HepG2 (cell line): Measurements from ENCODE around the gene SIN3A. TPM values are rescaled to one million over a fixed set of nuclear protein-coding genes. Genes with fewer than 3 reads are reported as not detected.

Source experiments
- ATF7-NPFF ChIP-seq: sonication (generic); formaldehyde crosslinking; IDR thresholded peaks from 2 replicates; pipeline ENCODE4 v1.8.1; 2023; ENCODE audit warnings: mild to moderate bottlenecking, low read depth, missing genetic modification reagents, moderate library complexity
- EZH2 ChIP-seq: conservative IDR thresholded peaks from 2 replicates; pipeline ENCODE4 v1.6.1; 2012; ENCODE audit warnings: mild to moderate bottlenecking, low read depth, low read length, moderate library complexity
- HIVEP1 ChIP-seq: sonication (generic); formaldehyde crosslinking; IDR thresholded peaks from 2 replicates; pipeline ENCODE4 v1.4.0; 2020; ENCODE audit warnings: mild to moderate bottlenecking, missing genetic modification reagents
- KAT8 ChIP-seq: IDR thresholded peaks from 2 replicates; pipeline ENCODE4 v1.6.1; 2016; ENCODE audit warnings: missing genetic modification reagents, missing compliant biosample characterization
- NFATC3 ChIP-seq: sonication (generic); formaldehyde crosslinking; IDR thresholded peaks from 2 replicates; pipeline ENCODE4 v1.5.1; 2020; ENCODE audit warnings: mild to moderate bottlenecking, missing genetic modification reagents
- PHF20 ChIP-seq: sonication (generic); formaldehyde crosslinking; IDR thresholded peaks from 2 replicates; pipeline ENCODE4 v1.5.0; 2020; ENCODE audit warnings: mild to moderate bottlenecking, missing genetic modification reagents
- TBX2 ChIP-seq: sonication (generic); formaldehyde crosslinking; IDR thresholded peaks from 2 replicates; pipeline ENCODE4 v1.5.0; 2020; ENCODE audit warnings: missing genetic modification reagents, mild to moderate bottlenecking, borderline replicate concordance
- TOPORS ChIP-seq: sonication (generic); formaldehyde crosslinking; IDR thresholded peaks from 2 replicates; pipeline ENCODE4 v1.8.0; 2023; ENCODE audit warnings: mild to moderate bottlenecking, missing genetic modification reagents
- TRAFD1 ChIP-seq: sonication (generic); formaldehyde crosslinking; IDR thresholded peaks from 2 replicates; pipeline ENCODE4 v1.5.1; 2020; ENCODE audit warnings: missing genetic modification reagents, mild to moderate bottlenecking, borderline replicate concordance
- ZBTB8A ChIP-seq: sonication (generic); formaldehyde crosslinking; IDR thresholded peaks from 2 replicates; pipeline ENCODE4 v1.4.0; 2020; ENCODE audit warnings: mild to moderate bottlenecking, low read depth, missing genetic modification reagents, borderline replicate concordance
- ZMAT3 ChIP-seq: sonication (generic); formaldehyde crosslinking; conservative IDR thresholded peaks from 2 replicates; pipeline ENCODE4 v1.7.0; 2021; ENCODE audit warnings: missing genetic modification reagents
- ZNF160 ChIP-seq: sonication (generic); formaldehyde crosslinking; IDR thresholded peaks from 2 replicates; pipeline ENCODE4 v1.8.0; 2022; ENCODE audit warnings: mild to moderate bottlenecking, inconsistent platforms, missing genetic modification reagents
- ZNF264 ChIP-seq: sonication (generic); formaldehyde crosslinking; IDR thresholded peaks from 2 replicates; pipeline ENCODE4 v1.4.0; 2020; ENCODE audit warnings: missing genetic modification reagents
- ZNF274 ChIP-seq: sonication (generic); formaldehyde crosslinking; IDR thresholded peaks from 2 replicates; pipeline ENCODE4 v1.5.1; 2020; ENCODE audit warnings: mild to moderate bottlenecking, missing genetic modification reagents
- ZNF574 ChIP-seq: sonication (generic); formaldehyde crosslinking; IDR thresholded peaks from 2 replicates; pipeline ENCODE4 v1.4.0; 2020; ENCODE audit warnings: missing genetic modification reagents
- ZNF605 ChIP-seq: sonication (generic); formaldehyde crosslinking; IDR thresholded peaks from 2 replicates; pipeline ENCODE4 v1.8.0; 2022; ENCODE audit warnings: mild to moderate bottlenecking, missing genetic modification reagents
- ZNF746 ChIP-seq: sonication (generic); formaldehyde crosslinking; IDR thresholded peaks from 2 replicates; pipeline ENCODE4 v1.8.0; 2022; ENCODE audit warnings: mild to moderate bottlenecking, missing genetic modification reagents
- ZSCAN20 ChIP-seq: sonication (generic); formaldehyde crosslinking; IDR thresholded peaks from 2 replicates; pipeline ENCODE4 v1.4.0; 2020; ENCODE audit warnings: missing genetic modification reagents, mild to moderate bottlenecking, borderline replicate concordance
- polyA plus RNA-seq, 8 experiments: library from polyadenylated mRNA; depleted of rRNA in 3 of 8; stranded (reverse) in 7 of 8; unstranded in 1 of 8; fragments of >200 nt; fragmentation: Illumina TruSeq in 4 of 8; extraction: Trizol in 4 of 8; gene quantifications; 2 replicates each; pipeline versions ENCODE4 v1.2.1 to v1.2.3, GENCODE V29; 2011 to 2016; ENCODE audit warnings: low read depth in 4 of 8, missing spikeins in 1 of 8, mixed read lengths in 1 of 8; ENCODE audit not compliant: insufficient read depth in 1 of 8
- total RNA-seq, 5 experiments: library from RNA; depleted of rRNA; stranded (reverse); fragments of >200 nt; fragmentation: Illumina TruSeq; extraction: Trizol; gene quantifications; 2 replicates each; pipeline ENCODE4 v1.2.3, GENCODE V29; 2016; ENCODE audit warnings: low read depth in 1 of 5
- TF ChIP-seq, protein P1 (sequence below): fragments of 450-650 bp; IDR thresholded peaks from 2 replicates; pipeline ENCODE4 v1.6.1; 2017; ENCODE audit warnings: mild to moderate bottlenecking
- TF ChIP-seq, protein P2 (sequence below): sonication (generic); formaldehyde crosslinking; IDR thresholded peaks from 2 replicates; pipeline ENCODE4 v1.8.0; 2022; ENCODE audit warnings: mild to moderate bottlenecking, missing genetic modification reagents

The SIN3A gene
- total and polyA plus RNA-seq, 2 of the 13 experiments (the other 11 are each of a cell fraction or from before 2014, with no cell fraction given): 16.1 to 28.1 TPM

DNA sequence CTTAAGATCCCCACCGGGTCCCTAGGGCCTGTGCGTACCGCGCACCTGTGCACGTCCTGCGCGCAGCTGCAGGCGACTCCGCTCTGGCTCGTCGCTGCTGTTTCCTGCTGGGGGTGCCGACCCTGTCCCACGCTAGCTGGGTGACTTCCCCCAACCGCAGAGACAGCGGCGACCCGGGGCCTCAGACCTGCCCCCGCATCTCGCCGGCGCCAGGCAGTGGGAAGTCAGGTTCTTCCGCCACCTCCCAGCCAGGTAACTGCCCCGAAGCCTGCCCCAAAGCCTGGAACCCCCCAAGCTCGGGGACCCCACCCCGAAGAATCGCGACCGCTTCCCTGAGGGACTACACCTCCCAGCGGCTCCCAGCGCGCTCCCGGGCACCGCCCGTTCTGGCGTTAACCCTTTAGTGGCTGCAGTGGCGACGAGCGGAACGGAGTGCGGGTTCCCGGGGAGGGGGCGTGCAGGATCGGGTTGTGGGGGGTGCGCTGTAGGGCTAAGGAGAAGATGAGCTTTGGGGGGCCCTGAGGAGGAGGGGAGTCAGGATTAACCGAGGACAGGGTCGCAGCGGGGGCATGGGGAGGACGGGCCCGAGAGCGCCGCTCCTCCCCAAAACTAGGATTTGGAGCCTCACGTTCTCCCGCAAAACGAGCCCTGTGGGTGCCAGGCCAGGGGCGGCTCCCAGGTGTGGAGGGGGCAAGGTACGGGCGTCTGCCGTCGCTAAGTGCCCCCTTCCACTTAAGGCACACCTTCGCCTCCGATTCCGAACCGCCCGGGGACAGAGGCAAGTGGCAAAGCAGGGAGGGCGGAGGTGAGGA, 104.1 kb downstream of the SIN3A start (continued):
- TF ChIP-seq, protein P1, sequence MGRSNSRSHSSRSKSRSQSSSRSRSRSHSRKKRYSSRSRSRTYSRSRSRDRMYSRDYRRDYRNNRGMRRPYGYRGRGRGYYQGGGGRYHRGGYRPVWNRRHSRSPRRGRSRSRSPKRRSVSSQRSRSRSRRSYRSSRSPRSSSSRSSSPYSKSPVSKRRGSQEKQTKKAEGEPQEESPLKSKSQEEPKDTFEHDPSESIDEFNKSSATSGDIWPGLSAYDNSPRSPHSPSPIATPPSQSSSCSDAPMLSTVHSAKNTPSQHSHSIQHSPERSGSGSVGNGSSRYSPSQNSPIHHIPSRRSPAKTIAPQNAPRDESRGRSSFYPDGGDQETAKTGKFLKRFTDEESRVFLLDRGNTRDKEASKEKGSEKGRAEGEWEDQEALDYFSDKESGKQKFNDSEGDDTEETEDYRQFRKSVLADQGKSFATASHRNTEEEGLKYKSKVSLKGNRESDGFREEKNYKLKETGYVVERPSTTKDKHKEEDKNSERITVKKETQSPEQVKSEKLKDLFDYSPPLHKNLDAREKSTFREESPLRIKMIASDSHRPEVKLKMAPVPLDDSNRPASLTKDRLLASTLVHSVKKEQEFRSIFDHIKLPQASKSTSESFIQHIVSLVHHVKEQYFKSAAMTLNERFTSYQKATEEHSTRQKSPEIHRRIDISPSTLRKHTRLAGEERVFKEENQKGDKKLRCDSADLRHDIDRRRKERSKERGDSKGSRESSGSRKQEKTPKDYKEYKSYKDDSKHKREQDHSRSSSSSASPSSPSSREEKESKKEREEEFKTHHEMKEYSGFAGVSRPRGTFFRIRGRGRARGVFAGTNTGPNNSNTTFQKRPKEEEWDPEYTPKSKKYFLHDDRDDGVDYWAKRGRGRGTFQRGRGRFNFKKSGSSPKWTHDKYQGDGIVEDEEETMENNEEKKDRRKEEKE: no peak
- no peak for TF ChIP-seq ZSCAN20 (CRISPR knock-in tag)
- TF ChIP-seq ZMAT3: peak; percentile 80; the same call in 1 of the 2 replicates
- no peak; the same call in none of the 2 replicates for TF ChIP-seq ZNF160 (CRISPR knock-in tag)
- peak; percentile 33; the same call in 1 of the 2 replicates for TF ChIP-seq NFATC3 (CRISPR knock-in tag)
- peak; percentile 78 for TF ChIP-seq ZNF574
- 0 out of 2 replicates have a peak, but pooled peaks have one; percentile 27 for TF ChIP-seq TRAFD1 (CRISPR knock-in tag)
- TF ChIP-seq, protein P2, sequence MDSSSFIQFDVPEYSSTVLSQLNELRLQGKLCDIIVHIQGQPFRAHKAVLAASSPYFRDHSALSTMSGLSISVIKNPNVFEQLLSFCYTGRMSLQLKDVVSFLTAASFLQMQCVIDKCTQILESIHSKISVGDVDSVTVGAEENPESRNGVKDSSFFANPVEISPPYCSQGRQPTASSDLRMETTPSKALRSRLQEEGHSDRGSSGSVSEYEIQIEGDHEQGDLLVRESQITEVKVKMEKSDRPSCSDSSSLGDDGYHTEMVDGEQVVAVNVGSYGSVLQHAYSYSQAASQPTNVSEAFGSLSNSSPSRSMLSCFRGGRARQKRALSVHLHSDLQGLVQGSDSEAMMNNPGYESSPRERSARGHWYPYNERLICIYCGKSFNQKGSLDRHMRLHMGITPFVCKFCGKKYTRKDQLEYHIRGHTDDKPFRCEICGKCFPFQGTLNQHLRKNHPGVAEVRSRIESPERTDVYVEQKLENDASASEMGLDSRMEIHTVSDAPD (CRISPR knock-in tag): no peak
- TF ChIP-seq HIVEP1: no peak
- TF ChIP-seq EZH2: no peak
- no peak for TF ChIP-seq ZBTB8A (CRISPR knock-in tag)
- TF ChIP-seq TOPORS (CRISPR knock-in tag): 0 out of 2 replicates have a peak, but pooled peaks have one; percentile 56
- no peak; the same call in 1 of the 2 replicates for TF ChIP-seq ZNF746 (CRISPR knock-in tag)
- no peak; the same call in 1 of the 2 replicates for TF ChIP-seq ZNF274 (CRISPR knock-in tag)
- TF ChIP-seq ZNF605 (CRISPR knock-in tag): peak; percentile 92
- 0 out of 2 replicates have a peak, but pooled peaks have one; percentile 46 for TF ChIP-seq ATF7-NPFF (CRISPR knock-in tag)
- no peak; the same call in none of the 2 replicates for TF ChIP-seq KAT8 (CRISPR knock-in tag)
- peak; percentile 15; the same call in 1 of the 2 replicates for TF ChIP-seq ZNF264
- TF ChIP-seq TBX2 (CRISPR knock-in tag): peak; percentile 54; the same call in 1 of the 2 replicates
- TF ChIP-seq PHF20 (CRISPR knock-in tag): no peak
